Left cardiac atrium (tissue), 4 donors: Measurements from ENCODE around the gene DPYD. TPM values are rescaled to one million over a fixed set of nuclear protein-coding genes. Genes with fewer than 3 reads are reported as not detected.

Source experiments
- ATAC-seq, 2 donors: fragments of 200-7000 bp; cut with Tn5 transposase; one replicate each; pipeline ENCODE4 v1.9.1; 2020; ENCODE audit warnings: mild to moderate bottlenecking in 2 of 2, moderate library complexity in 2 of 2
- DNase-seq: peaks from one replicate; pipeline ENCODE4 v3.0.0-alpha.2; 2020
- intact Hi-C, 2 donors: fragments of 100-400 bp; cut with DNase I; formaldehyde crosslinking; loops; one replicate each; pipeline versions ENCODE4 v1.14.1 to v1.15.1; 2022 to 2023
- total RNA-seq, 2 donors: library from RNA; stranded (reverse); fragmentation: NEBNext Ultra II Directional; extraction: Animal tissue kit (Norgen Biotek cat#: 25700); gene quantifications; one replicate each; pipeline ENCODE4 v1.2.1, GENCODE V29; 2021
- donor health status: DM: no; HTN: yes; CAD: no.
- donor health status: DM: no; HTN: yes; CAD: no; lungs with severe emphysema.
- donor health status: DM: yes; HTN: yes; CAD: no.
- donor health status: Dilated cardiomyopathy.

DPYD gene
- total RNA-seq, 2 donors from 2014 or later = 16.7 to 22.8 TPM

DNA sequence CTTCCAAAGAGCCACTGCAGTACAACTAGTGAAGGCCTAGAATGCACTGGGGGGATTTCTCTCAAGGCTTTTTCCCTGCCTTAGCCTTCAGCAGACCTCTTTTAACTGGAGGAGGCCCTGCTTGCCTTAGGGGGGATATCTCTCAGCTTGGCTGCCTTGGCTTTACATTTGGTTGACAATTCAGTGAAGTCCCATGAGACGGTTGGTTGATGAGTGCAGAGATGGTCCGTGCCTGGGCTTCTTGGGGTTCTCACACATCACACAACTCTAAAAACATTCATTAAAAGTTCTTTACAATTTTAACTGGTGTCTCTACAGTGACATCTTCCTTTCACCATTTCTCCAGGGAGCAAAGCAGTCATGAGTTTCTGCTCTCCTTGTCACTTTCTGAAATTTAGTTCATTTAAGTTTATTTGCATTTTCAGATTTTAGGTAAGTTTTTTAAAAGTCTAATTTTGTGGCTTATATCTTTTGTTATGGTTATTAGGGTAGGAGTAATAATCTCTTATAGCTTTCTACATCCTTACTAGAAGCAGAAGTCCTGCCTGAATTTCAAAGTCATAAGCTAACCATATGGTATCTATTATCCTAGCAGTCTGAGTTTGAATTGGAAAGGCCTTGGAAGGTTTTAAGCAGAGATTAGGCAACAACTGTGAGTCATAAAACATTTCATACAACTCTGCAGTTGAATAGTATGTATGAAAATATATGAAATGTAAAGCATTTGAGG lies 487.6 kb downstream of the DPYD start:
- intact Hi-C loops = no loop called here
- peak in 1 of 2 donors; percentile 54 for ATAC-seq
- DNase-seq = no peak

DNA sequence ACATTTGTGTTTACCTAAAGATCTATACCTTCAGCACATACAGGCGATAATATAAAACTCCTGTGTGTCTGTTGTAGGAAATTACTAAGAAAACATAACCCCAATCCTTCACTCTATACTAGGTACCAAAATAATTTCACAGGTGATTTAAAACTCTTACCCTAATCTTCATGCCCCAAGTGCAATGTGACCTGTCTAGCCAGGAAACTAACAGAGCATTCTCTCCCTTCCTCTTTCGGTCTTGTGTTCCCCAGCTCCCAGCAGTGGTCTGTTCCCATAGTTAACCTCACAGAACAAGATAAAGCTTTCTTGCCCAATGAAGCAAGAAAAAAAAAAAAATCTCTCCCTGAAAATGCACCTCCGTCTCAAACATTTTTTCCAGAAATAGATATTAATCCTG lies 493.5 kb downstream of the DPYD start:
- ATAC-seq = no peak
- intact Hi-C loops = no loop called here
- no peak for DNase-seq

GRCh38 chr1:97424209-97424608 lies 496.6 kb downstream of the DPYD start:
- ATAC-seq (no peak), DNase-seq (no peak)
- intact Hi-C loops = no loop called here

DNA sequence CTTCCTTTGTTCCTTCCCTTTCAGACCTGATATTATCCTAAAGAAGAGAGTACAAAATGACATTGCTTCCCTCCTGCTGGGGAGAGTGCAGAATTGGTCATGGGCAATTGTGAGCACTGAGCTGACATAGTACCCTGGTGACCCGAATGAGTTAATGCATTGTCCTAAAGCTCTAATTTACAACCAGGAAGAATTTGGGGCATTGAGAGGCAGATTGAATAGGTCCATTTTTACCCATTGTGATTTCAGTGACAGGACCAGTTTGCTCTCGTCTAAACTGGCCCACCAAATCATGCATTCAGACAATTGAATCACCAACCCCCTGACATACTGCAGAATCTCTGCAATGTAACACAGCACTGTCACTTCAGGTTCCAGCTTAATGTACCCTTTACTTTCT lies 497.4 kb downstream of the DPYD start:
- ATAC-seq (no peak), DNase-seq (no peak)
- intact Hi-C loops = no loop called here

DNA sequence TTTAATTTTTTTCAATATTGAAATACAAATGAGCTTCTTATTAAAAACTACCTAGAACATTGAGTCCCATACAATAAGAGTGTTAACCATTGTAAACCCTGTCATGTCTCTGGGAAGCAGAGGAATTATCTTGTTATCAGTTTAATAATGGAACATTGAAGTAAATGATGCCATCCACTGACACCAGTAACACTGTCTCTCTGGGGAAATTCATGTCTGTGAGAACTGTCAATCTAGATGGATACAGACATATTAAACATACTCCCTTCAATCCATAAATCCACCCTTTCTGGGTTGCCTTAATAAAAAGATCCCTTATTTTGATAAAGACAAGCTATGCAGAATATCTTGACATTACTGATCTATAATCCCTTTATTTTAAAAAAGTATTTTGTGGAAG lies 503.2 kb downstream of the DPYD start:
- ATAC-seq (no peak), DNase-seq (no peak)
- intact Hi-C loops = no loop called here

GRCh38 chr1:97414682-97415312 lies 506.0 kb downstream of the DPYD start:
- intact Hi-C loops = no loop called here
- ATAC-seq = no peak
- DNase-seq = no peak

DNA sequence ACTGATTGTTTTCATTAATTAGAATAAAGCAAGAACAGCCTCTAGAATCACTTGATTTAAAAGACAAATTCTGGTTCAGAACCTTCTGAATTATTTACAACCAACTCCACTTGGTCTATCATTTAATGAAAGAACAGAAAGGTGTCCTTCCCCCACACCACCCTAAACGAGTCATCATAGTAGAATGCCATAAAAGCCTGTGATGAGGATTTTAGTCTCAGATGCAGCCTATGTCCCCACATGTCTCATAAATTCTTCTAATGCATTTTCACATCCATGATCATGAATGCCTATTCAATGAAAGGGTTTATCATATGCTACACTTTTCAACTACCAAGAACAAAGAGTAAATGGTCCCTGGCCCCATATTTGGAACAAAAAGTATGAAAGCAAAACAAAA lies 508.1 kb downstream of the DPYD start:
- no peak for ATAC-seq
- intact Hi-C loops = no loop called here
- no peak for DNase-seq

DNA sequence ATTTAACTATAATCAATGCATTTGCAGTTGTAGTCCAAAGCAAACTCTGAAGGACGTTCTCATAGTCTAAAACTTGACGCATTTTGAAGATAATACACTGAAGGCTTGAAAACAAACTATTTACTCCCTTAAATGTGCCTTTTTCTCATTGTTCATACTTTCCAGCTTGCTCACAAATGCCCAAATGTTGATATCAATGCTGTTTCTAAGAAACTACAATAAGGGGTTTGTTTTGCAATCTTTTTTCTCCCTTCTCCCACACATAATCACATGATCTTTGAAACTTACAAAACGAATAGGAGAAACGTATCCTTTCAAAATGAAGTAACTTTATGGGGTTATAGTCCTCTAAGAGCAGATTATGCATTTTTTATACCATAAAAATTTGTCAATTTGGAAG lies 508.7 kb downstream of the DPYD start:
- intact Hi-C loops = no loop called here
- no peak for DNase-seq
- ATAC-seq = peak in 1 of 2 donors; percentile 44

GRCh38 chr1:97396463-97396862 lies 524.4 kb downstream of the DPYD start:
- ATAC-seq (no peak), DNase-seq (no peak)
- intact Hi-C loops = no loop called here

GRCh38 chr1:97392701-97393100 lies 528.1 kb downstream of the DPYD start:
- intact Hi-C loops = no loop called here
- ATAC-seq (no peak), DNase-seq (no peak)

GRCh38 chr1:97385536-97386277 lies 535.1 kb downstream of the DPYD start:
- ATAC-seq = no peak
- intact Hi-C loops = no loop called here

GRCh38 chr1:97384294-97384968 lies 536.4 kb downstream of the DPYD start:
- intact Hi-C loops = no loop called here
- DNase-seq = no peak
- peak; percentile 47 to 95 for ATAC-seq

More at GRCh38 chr1:97385536-97386277, 535.1 kb downstream of the DPYD start:
- no peak for DNase-seq

GRCh38 chr1:97383797-97384196 lies 537.0 kb downstream of the DPYD start:
- intact Hi-C loops = no loop called here
- ATAC-seq (no peak), DNase-seq (no peak)

DNA sequence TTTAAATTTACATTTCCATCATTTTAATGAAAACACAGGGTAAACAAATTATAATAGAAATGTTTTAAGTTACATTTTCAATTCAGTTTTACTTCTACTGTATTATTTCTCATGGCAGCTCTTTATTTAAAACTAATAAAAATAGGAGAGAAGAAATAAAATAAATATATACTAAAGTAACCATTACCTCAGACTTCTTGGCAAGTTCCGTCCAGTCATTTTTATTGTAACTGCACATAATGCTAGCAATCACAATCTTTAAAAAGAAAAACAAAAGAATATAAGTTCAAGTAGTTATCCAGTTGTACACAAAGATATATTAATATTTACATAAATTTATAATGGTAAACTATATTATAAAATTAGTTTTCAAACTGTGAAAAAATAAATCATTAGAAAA lies 538.6 kb downstream of the DPYD start:
- DNase-seq (no peak), ATAC-seq (no peak)
- intact Hi-C loops = no loop called here

GRCh38 chr1:97379387-97380075 lies 541.3 kb downstream of the DPYD start:
- peak in 1 of 2 donors; percentile 25 for ATAC-seq
- intact Hi-C loops = no loop called here
- no peak for DNase-seq

DNA sequence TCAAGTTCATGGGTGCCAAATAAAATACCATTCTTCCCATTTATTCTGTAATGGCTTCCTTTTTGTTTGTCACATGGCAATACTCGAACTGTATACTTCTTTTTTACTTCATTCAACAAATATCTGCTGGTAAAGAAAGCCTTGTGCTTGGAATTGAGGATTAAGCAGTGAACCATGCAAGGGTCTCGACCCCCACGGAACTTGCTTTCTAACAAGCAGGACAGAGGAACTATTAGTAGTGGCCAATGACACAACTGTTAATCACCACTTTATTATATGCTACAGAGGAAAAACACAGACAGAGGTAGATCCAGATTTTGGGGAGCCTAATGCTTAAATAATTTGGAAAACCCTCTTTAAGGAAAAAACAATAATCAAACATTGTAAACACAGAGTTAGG lies 542.2 kb downstream of the DPYD start:
- DNase-seq = no peak
- intact Hi-C loops = no loop called here
- no peak for ATAC-seq

DNA sequence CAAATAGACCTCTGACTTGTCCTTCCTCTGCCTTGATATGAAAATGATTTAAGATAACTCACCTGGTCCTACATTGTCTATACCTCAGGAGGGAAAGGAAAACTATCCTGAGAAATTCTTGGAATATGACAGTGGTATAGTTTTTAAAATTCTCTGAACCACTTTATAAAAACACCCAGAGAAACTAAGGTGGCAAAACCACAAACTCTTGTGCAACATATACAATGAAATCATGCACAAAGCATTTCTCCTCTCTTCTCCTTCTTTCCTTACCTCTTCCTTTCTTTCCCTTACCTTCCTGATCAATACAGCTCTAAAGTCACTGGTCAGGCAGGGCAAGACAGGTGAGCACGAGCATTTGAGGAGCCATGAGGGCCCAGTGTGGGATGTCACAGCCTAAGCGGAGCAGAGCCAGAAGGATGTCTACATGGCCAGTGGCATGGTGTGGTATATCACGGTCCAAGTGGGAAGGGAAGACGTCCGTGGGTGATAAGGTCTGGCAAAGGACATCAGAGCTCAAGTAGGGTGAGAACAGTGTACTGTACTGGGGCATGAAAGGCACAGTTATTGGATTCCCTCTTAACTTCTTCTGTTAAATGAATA lies 543.3 kb downstream of the DPYD start:
- intact Hi-C loops = no loop called here

GRCh38 chr1:97373000-97373399 lies 547.8 kb downstream of the DPYD start:
- DNase-seq (no peak), ATAC-seq (no peak)
- intact Hi-C loops = no loop called here

More for the DNA sequence above, 543.3 kb downstream of the DPYD start:
- ATAC-seq = no peak
- DNase-seq = no peak

GRCh38 chr1:97372531-97372930 lies 548.3 kb downstream of the DPYD start:
- DNase-seq (no peak), ATAC-seq (no peak)
- intact Hi-C loops = no loop called here
